IPS-18c (cell line): ENCODE measurements around the gene ODF4.
A peak's percentile ranks its signal among the peaks of the same experiment; 100 is the strongest.
"Not testable (repeated sequence)": the region's sequence is repeated elsewhere in the genome, so short reads cannot be mapped to it uniquely, and the experiment has no call there.

Source experiments
- H3K4me3 ChIP-seq: 2 replicates; pipeline ENCODE4 v1.7.0; 2013; ENCODE audit warnings: low read depth, mild to moderate bottlenecking, low read length, moderate library complexity; ENCODE audit not compliant: insufficient read depth
- H3K9me3 ChIP-seq: one replicate; pipeline ENCODE4 v1.6.1; 2013; ENCODE audit warnings: mild to moderate bottlenecking, low read length, moderate library complexity; ENCODE audit not compliant: control insufficient read depth, insufficient read depth

The ODF4 gene

DNA sequence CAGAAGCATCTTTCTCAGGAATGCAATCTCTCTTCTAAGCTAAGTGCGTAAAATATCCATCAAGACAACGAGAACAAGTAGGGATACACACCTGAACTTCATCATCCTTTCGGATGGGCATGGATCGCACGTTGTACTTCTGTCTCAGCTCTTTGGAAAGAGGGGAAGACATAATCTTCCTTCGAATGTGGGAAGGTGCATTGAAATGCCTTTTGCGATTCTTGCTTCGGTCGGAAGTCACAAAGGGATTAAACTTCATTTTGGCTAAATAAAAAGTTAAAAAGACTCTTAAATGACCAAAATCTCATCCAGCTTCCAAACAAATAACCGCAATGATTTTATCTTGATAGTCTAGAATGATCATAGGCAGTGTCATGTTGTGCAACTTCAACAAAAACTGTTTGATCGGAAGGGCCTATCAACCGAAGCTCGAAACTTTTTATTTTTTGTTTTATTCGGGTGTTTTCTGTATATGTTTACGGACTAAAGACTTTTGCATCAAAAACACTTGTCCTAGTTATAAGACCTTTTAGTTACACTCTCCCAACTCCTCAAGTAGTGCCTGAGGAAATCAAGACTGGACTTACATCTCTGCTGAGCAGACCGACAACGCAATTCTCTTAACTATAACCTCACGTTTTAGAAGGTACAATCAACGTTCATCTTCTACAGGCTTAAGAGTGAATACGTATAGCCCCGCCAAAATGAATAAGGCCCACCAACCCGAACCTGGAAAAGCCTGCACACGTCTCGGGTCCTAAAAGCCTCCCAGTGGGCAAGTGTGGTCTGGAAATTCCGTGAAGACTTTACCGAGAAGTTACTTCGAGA is 42.6 kb downstream of the ODF4 start:
- Histone ChIP-seq H3K9me3 (no peaks in the 10 kb centered on the region), H3K4me3 (peak overlapping the region; percentile 98)

GRCh38 chr17:8382880-8383142 is 43.2 kb downstream of the ODF4 start:
- Histone ChIP-seq H3K4me3 (peak overlapping the region; percentile 98), H3K9me3 (no peaks in the 10 kb centered on the region)

DNA sequence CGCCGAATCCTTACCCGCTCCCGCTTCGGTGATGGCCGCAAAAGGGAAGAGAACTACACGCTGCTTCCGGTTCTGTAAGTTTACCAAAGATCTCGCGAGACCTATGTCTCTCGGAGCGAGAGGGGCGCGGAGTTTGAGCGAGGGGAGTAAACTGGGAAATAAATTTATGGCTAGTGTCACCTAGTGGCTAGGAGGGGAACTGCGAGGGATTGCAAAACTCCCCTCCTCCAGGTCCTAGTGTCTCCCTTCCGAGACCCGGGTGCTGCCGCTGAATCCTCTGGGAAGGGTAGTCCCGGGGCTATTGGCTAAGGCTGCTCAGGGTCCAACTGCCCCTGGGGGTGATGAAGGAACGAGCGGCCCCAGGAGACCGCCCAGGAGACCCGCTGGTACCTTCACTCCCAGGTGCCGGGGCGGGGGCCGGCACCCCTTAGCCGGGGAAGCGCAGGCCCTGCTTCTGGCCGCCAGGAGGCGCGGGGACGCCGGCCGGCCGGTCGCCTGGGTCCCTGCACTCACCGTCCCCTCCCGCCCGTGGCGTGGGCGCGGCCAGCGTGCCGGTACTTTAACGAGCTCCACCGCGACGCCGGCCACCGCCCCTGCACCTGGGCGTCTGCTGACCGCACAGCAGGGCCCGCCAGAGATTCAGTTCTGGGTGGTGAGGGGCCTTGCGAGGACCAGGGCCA is 43.6 kb downstream of the ODF4 start, which contains the start of gene RPL26:
Gene RPL26, minus strand, starts transcription at position 51 of the 680 bp plus-strand sequence. CDS start 883 bp downstream, outside the sequence.
- H3K9me3 ChIP-seq = no peaks in the 10 kb centered on the region
- H3K4me3 ChIP-seq = peak within 1 kb of the TSS; percentile 98

DNA sequence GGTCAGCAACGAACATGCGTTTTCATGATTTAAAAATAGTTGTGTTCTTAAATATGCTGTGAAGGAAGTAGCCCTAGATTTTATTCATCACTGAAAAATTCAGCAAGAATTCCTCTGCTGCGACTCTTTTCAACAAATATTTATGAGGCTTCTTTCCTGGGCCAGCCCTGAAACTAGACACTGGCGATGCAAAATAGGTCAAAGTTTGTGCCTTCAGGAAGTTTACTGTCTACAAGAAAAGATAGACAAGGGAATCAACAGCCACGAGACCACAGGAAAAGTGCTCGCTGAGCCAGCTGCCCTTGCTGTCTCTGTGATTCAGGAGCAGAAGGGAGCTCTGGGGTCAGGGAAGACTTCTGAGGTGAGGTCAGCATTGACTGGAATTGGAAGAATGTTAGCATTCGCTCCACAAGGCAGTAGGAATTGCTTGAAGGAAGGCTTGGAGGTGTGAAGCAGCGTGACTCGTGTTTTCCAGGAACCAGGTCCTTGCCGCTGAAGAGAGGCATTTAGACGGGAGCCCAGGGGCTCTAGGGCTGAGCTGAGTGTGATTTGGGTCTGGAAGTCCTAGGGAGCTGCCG is 45.2 kb downstream of the ODF4 start:
- no peak overlapping the region for H3K4me3 ChIP-seq
- no peaks in the 10 kb centered on the region for H3K9me3 ChIP-seq

- Histone ChIP-seq H3K4me3 (no peak overlapping the region), H3K9me3 (no peaks in the 10 kb centered on the region)
These were observed 47.2 kb downstream of the ODF4 start for GRCh38 chr17:8386841-8387240.

DNA sequence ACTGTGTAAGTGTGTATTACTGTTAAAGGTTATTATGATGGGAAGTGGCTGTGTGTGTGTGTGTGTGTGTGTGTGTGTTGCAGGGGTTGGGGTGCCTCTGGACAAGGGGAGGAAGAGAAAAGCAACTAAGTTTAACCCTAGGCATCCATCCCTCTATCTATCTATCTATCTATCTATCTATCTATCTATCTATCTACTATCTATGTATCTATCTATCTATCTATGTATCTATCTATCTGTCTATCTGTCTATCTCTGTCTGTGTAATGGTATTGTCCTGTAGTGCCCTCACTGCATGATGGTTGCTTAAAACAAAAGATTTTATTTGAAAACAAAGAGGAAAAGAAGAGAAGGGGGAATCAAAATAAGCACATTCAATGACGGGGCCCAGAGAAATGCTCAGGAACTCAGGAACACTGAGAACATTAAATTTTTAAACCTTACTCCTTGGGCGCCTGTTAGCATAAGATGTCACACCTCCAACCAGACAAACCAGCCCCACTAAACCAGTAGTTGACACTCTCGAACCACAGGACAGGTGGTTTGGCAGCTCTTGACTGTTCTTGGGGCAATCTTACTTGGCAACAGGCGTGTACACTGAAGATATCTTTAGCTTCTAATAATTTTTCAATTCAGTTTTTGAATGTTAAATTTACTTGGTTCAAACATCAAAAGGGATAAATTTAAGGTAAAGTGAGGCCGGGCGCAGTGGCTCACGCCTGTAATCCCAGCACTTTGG is 48.4 kb downstream of the ODF4 start:
- Histone ChIP-seq H3K9me3 (no peaks in the 10 kb centered on the region), H3K4me3 (no peak overlapping the region)

GRCh38 chr17:8391711-8392110 is 52.1 kb downstream of the ODF4 start:
- Histone ChIP-seq H3K4me3 (no peak overlapping the region), H3K9me3 (no peaks in the 10 kb centered on the region)

- no peak overlapping the region for H3K4me3 ChIP-seq
- no peaks in the 10 kb centered on the region for H3K9me3 ChIP-seq
These were observed 52.6 kb downstream of the ODF4 start for GRCh38 chr17:8392274-8392673.

- Histone ChIP-seq H3K4me3 (no peak overlapping the region), H3K9me3 (no peaks in the 10 kb centered on the region)
These were observed 53.2 kb downstream of the ODF4 start for GRCh38 chr17:8392674-8393469.

- H3K4me3 ChIP-seq = no peak overlapping the region
- no peaks in the 10 kb centered on the region for H3K9me3 ChIP-seq
These were observed 54.0 kb downstream of the ODF4 start for GRCh38 chr17:8393470-8394231.

- not testable (repeated sequence) for H3K4me3 ChIP-seq, H3K9me3 ChIP-seq
These were observed 54.9 kb downstream of the ODF4 start for GRCh38 chr17:8394497-8394896.
